Neural progenitor cell (in vitro differentiated cells): ENCODE data around the gene CDH13. TPM values are rescaled to one million over a fixed set of nuclear protein-coding genes. Genes with fewer than 3 reads are reported as not detected.

Experiments used
- DNase-seq: peaks from one replicate; pipeline ENCODE4 v3.0.0-alpha.2; 2016; ENCODE audit warnings: low spot score
- H2AFZ ChIP-seq: fragments of 200-600 bp; sonication (generic); replicated peaks from 2 replicates; pipeline ENCODE4 v1.6.1; 2016; ENCODE audit warnings: antibody characterized with exemption
- H3F3A ChIP-seq: fragments of 200-600 bp; sonication (generic); 2 replicates; pipeline ENCODE4 v1.6.1; 2016; ENCODE audit warnings: antibody characterized with exemption, low read depth
- H3K27ac ChIP-seq: fragments of 200-600 bp; sonication (generic); 2 replicates; pipeline ENCODE4 v1.5.1; 2016; ENCODE audit warnings: mild to moderate bottlenecking
- H3K27me3 ChIP-seq: fragments of 200-600 bp; sonication (generic); 2 replicates; pipeline ENCODE4 v1.6.1; 2016; ENCODE audit warnings: mild to moderate bottlenecking, moderate library complexity
- H3K36me3 ChIP-seq: fragments of 200-600 bp; sonication (generic); 2 replicates; pipeline ENCODE4 v1.5.1; 2016
- H3K4me1 ChIP-seq: fragments of 200-600 bp; sonication (generic); 2 replicates; pipeline ENCODE4 v1.6.1; 2016; ENCODE audit warnings: mixed run types
- H3K4me2 ChIP-seq: fragments of 200-600 bp; sonication (generic); 2 replicates; pipeline ENCODE4 v1.6.1; 2016
- H3K4me3 ChIP-seq: fragments of 200-600 bp; sonication (generic); 2 replicates; pipeline ENCODE4 v1.5.1; 2016
- H3K79me2 ChIP-seq: fragments of 200-600 bp; sonication (generic); 2 replicates; pipeline ENCODE4 v1.6.1; 2016; ENCODE audit warnings: low read depth
- H3K9ac ChIP-seq: fragments of 200-600 bp; sonication (generic); 2 replicates; pipeline ENCODE4 v1.6.1; 2016
- H3K9me3 ChIP-seq: fragments of 200-600 bp; sonication (generic); 2 replicates; pipeline ENCODE4 v1.5.1; 2016; ENCODE audit warnings: low read depth
- H4K20me1 ChIP-seq: fragments of 200-600 bp; sonication (generic); 2 replicates; pipeline ENCODE4 v1.6.1; 2016; ENCODE audit warnings: low read depth
- H3K27ac Mint-ChIP-seq: 3 replicates; pipeline ENCODE4 v1.8.0; 2021; ENCODE audit warnings: mixed read lengths
- H3K27me3 Mint-ChIP-seq: 2 replicates; pipeline ENCODE4 v1.8.0; 2022; ENCODE audit warnings: low read depth, mild to moderate bottlenecking, inconsistent platforms, moderate library complexity, mixed read lengths; ENCODE audit not compliant: insufficient read depth
- H3K36me3 Mint-ChIP-seq: 3 replicates; pipeline ENCODE4 v1.8.0; 2021; ENCODE audit warnings: mixed read lengths
- H3K4me1 Mint-ChIP-seq: 3 replicates; pipeline ENCODE4 v1.8.0; 2021; ENCODE audit warnings: mixed read lengths
- H3K4me3 Mint-ChIP-seq: 3 replicates; pipeline ENCODE4 v1.8.0; 2021; ENCODE audit warnings: mild to moderate bottlenecking, moderate library complexity, mixed read lengths
- H3K9me3 Mint-ChIP-seq: 3 replicates; pipeline ENCODE4 v1.8.0; 2020; ENCODE audit warnings: mixed read lengths
- CTCF ChIP-seq: fragments of 200-600 bp; sonication (generic); IDR thresholded peaks from 2 replicates; pipeline ENCODE4 v1.5.1; 2017; ENCODE audit warnings: antibody characterized with exemption, mild to moderate bottlenecking
- EZH2 ChIP-seq: fragments of 200-600 bp; sonication (generic); IDR thresholded peaks from 2 replicates; pipeline ENCODE4 v1.6.1; 2017; ENCODE audit warnings: antibody characterized with exemption, mild to moderate bottlenecking, moderate library complexity
- EZH2phosphoT487 ChIP-seq: fragments of 200-600 bp; sonication (generic); IDR thresholded peaks from 2 replicates; pipeline ENCODE4 v1.6.1; 2017; ENCODE audit warnings: antibody characterized with exemption
- total RNA-seq: library from RNA; depleted of rRNA; stranded (reverse); fragments of >200 nt; gene quantifications from 2 replicates; pipeline ENCODE4 v1.2.3, GENCODE V29; 2015; ENCODE audit warnings: low replicate concordance

The CDH13 gene
- total RNA-seq, 1 donor from 2014 or later, result 3.0 TPM

- Mint-ChIP-seq H3K4me1 (no peaks in the 10 kb centered on the region), H3K27ac (no peak overlapping the region), H3K36me3 (no peaks in the 10 kb centered on the region), H3K27me3 (no peaks in the 10 kb centered on the region), H3K4me3 (no peak overlapping the region), H3K9me3 (no peaks in the 10 kb centered on the region)
- no peaks in the 10 kb centered on the region for H3K27me3 ChIP-seq
- H3K4me1 ChIP-seq, result no peaks in the 10 kb centered on the region
- no peak overlapping the region for H3K27ac ChIP-seq
- H3K79me2 ChIP-seq, result no peaks in the 10 kb centered on the region
- H3K9me3 ChIP-seq, result no peaks in the 10 kb centered on the region
- DNase-seq, result no peak
- TF ChIP-seq EZH2phosphoT487 (no peak), EZH2 (no peak), CTCF (no peak)
- no peak overlapping the region for H3K4me2 ChIP-seq
- no peaks in the 10 kb centered on the region for H4K20me1 ChIP-seq
- no peaks in the 10 kb centered on the region for H3K36me3 ChIP-seq
- no peak overlapping the region for H3K4me3 ChIP-seq
- H3K9ac ChIP-seq, result no peak overlapping the region
- H3F3A ChIP-seq, result no peaks in the 10 kb centered on the region
- H2AFZ ChIP-seq, result no peak overlapping the region
Measured at GRCh38 chr16:83458612-83459011, 831.8 kb downstream of the CDH13 start.

GRCh38 chr16:83464991-83465390, 838.2 kb downstream of the CDH13 start:
- H3K27me3 ChIP-seq, result no peaks in the 10 kb centered on the region
- Mint-ChIP-seq H3K9me3 (no peaks in the 10 kb centered on the region), H3K4me1 (no peaks in the 10 kb centered on the region)

GRCh38 chr16:83470416-83470815, 843.6 kb downstream of the CDH13 start:
- DNase-seq, result no peak

More at GRCh38 chr16:83464991-83465390, 838.2 kb downstream of the CDH13 start:
- H3F3A ChIP-seq, result no peaks in the 10 kb centered on the region
- no peaks in the 10 kb centered on the region for H3K79me2 ChIP-seq
- H3K27ac ChIP-seq, result no peak overlapping the region
- Mint-ChIP-seq H3K4me3 (no peak overlapping the region), H3K27me3 (peaks cover 3% of the 10 kb centered on the region), H3K27ac (no peak overlapping the region), H3K36me3 (no peaks in the 10 kb centered on the region)
- H2AFZ ChIP-seq, result no peak overlapping the region
- TF ChIP-seq CTCF (no peak), EZH2 (no peak), EZH2phosphoT487 (no peak)
- H3K9me3 ChIP-seq, result no peaks in the 10 kb centered on the region
- H3K36me3 ChIP-seq, result no peaks in the 10 kb centered on the region
- no peak overlapping the region for H3K4me3 ChIP-seq
- no peak overlapping the region for H3K4me2 ChIP-seq
- no peak overlapping the region for H3K9ac ChIP-seq
- no peaks in the 10 kb centered on the region for H3K4me1 ChIP-seq
- H4K20me1 ChIP-seq, result no peaks in the 10 kb centered on the region
- DNase-seq, result no peak

More at GRCh38 chr16:83470416-83470815, 843.6 kb downstream of the CDH13 start:
- Histone ChIP-seq H3K4me3 (no peak overlapping the region), H3K79me2 (no peaks in the 10 kb centered on the region), H3K27ac (no peak overlapping the region), H3K9me3 (no peaks in the 10 kb centered on the region), H3K9ac (no peak overlapping the region), H3K27me3 (no peaks in the 10 kb centered on the region), H3F3A (no peaks in the 10 kb centered on the region), H3K36me3 (no peaks in the 10 kb centered on the region), H2AFZ (no peak overlapping the region), H3K4me2 (no peak overlapping the region), H3K4me1 (no peaks in the 10 kb centered on the region), H4K20me1 (no peaks in the 10 kb centered on the region)
- no peak overlapping the region for H3K4me3 Mint-ChIP-seq
- no peaks in the 10 kb centered on the region for H3K36me3 Mint-ChIP-seq
- H3K9me3 Mint-ChIP-seq, result no peaks in the 10 kb centered on the region
- H3K4me1 Mint-ChIP-seq, result no peaks in the 10 kb centered on the region
- TF ChIP-seq EZH2 (no peak), EZH2phosphoT487 (no peak), CTCF (no peak)
- no peak overlapping the region for H3K27ac Mint-ChIP-seq
- no peaks in the 10 kb centered on the region for H3K27me3 Mint-ChIP-seq
